Measurements from ENCODE around the gene TMTC4. TPM values are rescaled to one million over a fixed set of nuclear protein-coding genes. Genes with fewer than 3 reads are reported as not detected.
"Not testable (repeated sequence)": the region's sequence is repeated elsewhere in the genome, so short reads cannot be mapped to it uniquely, and the experiment has no call there.

TMTC4 gene
- total RNA-seq, 1 experiment from 2014 or later = 45.4 TPM

DNA sequence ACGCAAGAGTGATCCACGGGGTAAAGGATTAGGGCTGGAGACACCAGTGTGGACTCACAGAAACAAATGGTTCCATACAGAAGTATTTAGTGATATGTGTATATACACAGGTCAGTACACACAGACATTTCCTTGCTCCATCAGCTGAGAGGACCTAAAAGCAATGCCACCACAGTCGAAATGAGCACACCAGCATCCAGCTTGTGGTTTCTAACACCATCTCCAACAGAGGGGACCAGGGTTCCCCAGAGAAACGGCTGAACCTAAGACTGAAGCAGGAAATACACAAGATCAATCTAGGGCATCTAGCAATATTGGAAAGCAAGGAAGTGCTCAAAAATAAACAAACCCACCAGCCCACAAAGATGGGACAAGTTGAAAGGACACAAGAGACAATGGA, 93.6 kb downstream of the TMTC4 start:
- Histone ChIP-seq H3K4me3 (ENCODE audit: low read depth, low read length) (no peak overlapping the region), H3K27me3 (replicated peaks; ENCODE audit: control insufficient read depth, insufficient read depth, low read length) (no peaks in the 10 kb centered on the region), H3K36me3 (ENCODE audit: control insufficient read depth, insufficient read depth, low read length) (no peaks in the 10 kb centered on the region), H3K4me1 (no peaks in the 10 kb centered on the region), H3K9me3 (no peaks in the 10 kb centered on the region)
- no peak overlapping the region for H3K4me3 Mint-ChIP-seq (ENCODE audit: unreplicated experiment)
- no peak overlapping the region for H3K27ac Mint-ChIP-seq (ENCODE audit: unreplicated experiment)
- no TSS peak for BruUV-seq (replicated peaks)
- ChIA-PET POLR2A (no interaction called here), CTCF (no interaction called here)
- no peak for DNase-seq
- H3K4me1 Mint-ChIP-seq (ENCODE audit: low read depth, unreplicated experiment) = no peaks in the 10 kb centered on the region
- no peaks in the 10 kb centered on the region for H3K27me3 Mint-ChIP-seq (ENCODE audit: insufficient read depth, unreplicated experiment)
- H3K9me3 Mint-ChIP-seq (ENCODE audit: unreplicated experiment) = no peaks in the 10 kb centered on the region
- TF ChIP-seq CTCF (IDR thresholded peaks at IDR 0.05; ENCODE audit: insufficient read depth in 1 of 2, low read depth in 1 of 2, low read length in 1 of 2, severe bottlenecking in 1 of 2, unreplicated experiment in 1 of 2) = no peak
- H3K36me3 Mint-ChIP-seq (ENCODE audit: insufficient read depth, unreplicated experiment) = no peaks in the 10 kb centered on the region
- intact Hi-C loops (cut with micrococcal nuclease; ENCODE audit: unreplicated experiment) = no loop called here

DNA sequence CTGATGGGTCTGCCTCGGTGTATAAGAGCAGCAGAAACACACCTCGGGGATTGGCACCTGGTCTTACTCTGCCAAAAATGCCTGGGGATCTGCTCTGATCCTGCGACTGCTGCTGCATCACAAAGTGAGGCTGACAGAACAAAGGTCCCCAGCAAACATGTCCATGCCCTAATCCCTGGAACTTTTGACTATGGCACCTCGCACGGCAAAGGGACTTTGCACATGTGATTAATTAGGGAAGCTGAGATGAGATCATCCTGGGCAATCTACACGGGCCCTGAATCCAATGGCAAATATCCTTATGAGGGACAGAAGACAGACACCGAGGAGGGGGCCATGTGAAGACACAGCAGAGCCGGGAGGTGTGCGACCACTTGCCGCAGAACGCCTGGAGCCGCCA, 94.5 kb downstream of the TMTC4 start:
- no peaks in the 10 kb centered on the region for H3K4me1 Mint-ChIP-seq (ENCODE audit: low read depth, unreplicated experiment)
- no TSS peak for BruUV-seq (replicated peaks)
- Histone ChIP-seq H3K27me3 (replicated peaks; ENCODE audit: control insufficient read depth, insufficient read depth, low read length) (no peaks in the 10 kb centered on the region), H3K36me3 (ENCODE audit: control insufficient read depth, insufficient read depth, low read length) (no peaks in the 10 kb centered on the region), H3K4me3 (ENCODE audit: low read depth, low read length) (no peak overlapping the region), H3K4me1 (no peaks in the 10 kb centered on the region), H3K9me3 (no peaks in the 10 kb centered on the region)
- DNase-seq = no peak
- no peak overlapping the region for H3K4me3 Mint-ChIP-seq (ENCODE audit: unreplicated experiment)
- no peak for TF ChIP-seq CTCF (IDR thresholded peaks at IDR 0.05; ENCODE audit: insufficient read depth in 1 of 2, low read depth in 1 of 2, low read length in 1 of 2, severe bottlenecking in 1 of 2, unreplicated experiment in 1 of 2)
- intact Hi-C loops (cut with micrococcal nuclease; ENCODE audit: unreplicated experiment) = no loop called here
- ChIA-PET CTCF (no interaction called here), POLR2A (no interaction called here)
- no peaks in the 10 kb centered on the region for H3K9me3 Mint-ChIP-seq (ENCODE audit: unreplicated experiment)
- H3K27ac Mint-ChIP-seq (ENCODE audit: unreplicated experiment) = no peak overlapping the region
- no peaks in the 10 kb centered on the region for H3K36me3 Mint-ChIP-seq (ENCODE audit: insufficient read depth, unreplicated experiment)
- H3K27me3 Mint-ChIP-seq (ENCODE audit: insufficient read depth, unreplicated experiment) = no peaks in the 10 kb centered on the region

- H3K4me1 Mint-ChIP-seq (ENCODE audit: low read depth, unreplicated experiment); H3K27ac Mint-ChIP-seq (ENCODE audit: unreplicated experiment); H3K27me3 Mint-ChIP-seq (ENCODE audit: insufficient read depth, unreplicated experiment); H3K9me3 ChIP-seq; H3K27me3 ChIP-seq (replicated peaks; ENCODE audit: control insufficient read depth, insufficient read depth, low read length); H3K4me3 Mint-ChIP-seq (ENCODE audit: unreplicated experiment); H3K4me1 ChIP-seq; CTCF ChIA-PET; BruUV-seq (replicated peaks); H3K36me3 Mint-ChIP-seq (ENCODE audit: insufficient read depth, unreplicated experiment); DNase-seq; H3K4me3 ChIP-seq (ENCODE audit: low read depth, low read length); POLR2A ChIA-PET; H3K9me3 Mint-ChIP-seq (ENCODE audit: unreplicated experiment); intact Hi-C loops (cut with micrococcal nuclease; ENCODE audit: unreplicated experiment); H3K36me3 ChIP-seq (ENCODE audit: control insufficient read depth, insufficient read depth, low read length): not testable (repeated sequence)
Observed at GRCh38 chr13:100577239-100577638, 97.4 kb downstream of the TMTC4 start.

- no peaks in the 10 kb centered on the region for H3K36me3 Mint-ChIP-seq (ENCODE audit: insufficient read depth, unreplicated experiment)
- no peak overlapping the region for H3K4me3 Mint-ChIP-seq (ENCODE audit: unreplicated experiment)
- H3K27me3 ChIP-seq (replicated peaks; ENCODE audit: control insufficient read depth, insufficient read depth, low read length) = no peaks in the 10 kb centered on the region
- peak; percentile 79 to 82 for DNase-seq
- peak; percentile 67 to 86 for TF ChIP-seq CTCF (IDR thresholded peaks at IDR 0.05; ENCODE audit: insufficient read depth in 1 of 2, low read depth in 1 of 2, low read length in 1 of 2, severe bottlenecking in 1 of 2, unreplicated experiment in 1 of 2)
- intact Hi-C loops (cut with micrococcal nuclease; ENCODE audit: unreplicated experiment) = loop anchor here (1.0 to 2.0 kb wide), 5 partner anchors 16 to 554 kb away; partner anchors contain the start of gene GGACT
- no peak overlapping the region for H3K4me3 ChIP-seq (ENCODE audit: low read depth, low read length)
- BruUV-seq (replicated peaks) = no TSS peak
- H3K36me3 ChIP-seq (ENCODE audit: control insufficient read depth, insufficient read depth, low read length) = no peaks in the 10 kb centered on the region
- POLR2A ChIA-PET = no interaction called here
- no peak overlapping the region for H3K27ac Mint-ChIP-seq (ENCODE audit: unreplicated experiment)
- H3K4me1 Mint-ChIP-seq (ENCODE audit: low read depth, unreplicated experiment) = no peaks in the 10 kb centered on the region
- no peaks in the 10 kb centered on the region for H3K9me3 ChIP-seq
- peaks cover 9% of the 10 kb centered on the region for H3K9me3 Mint-ChIP-seq (ENCODE audit: unreplicated experiment)
- H3K27me3 Mint-ChIP-seq (ENCODE audit: insufficient read depth, unreplicated experiment) = no peaks in the 10 kb centered on the region
- no peaks in the 10 kb centered on the region for H3K4me1 ChIP-seq
- CTCF ChIA-PET = interaction anchor here (0.6 to 1.0 kb wide), 11 partner anchors 13 to 741 kb away, joined by 3 to 12 read pairs (median 4); partner anchors contain the start of gene GGACT
Observed at GRCh38 chr13:100573121-100573520, 101.5 kb downstream of the TMTC4 start.

Data from Caco-2 (cell line).